Endothelial cell of umbilical vein (primary cell): ENCODE data around the gene CARMIL1. TPM values are rescaled to one million over a fixed set of nuclear protein-coding genes. Genes with fewer than 3 reads are reported as not detected.

Source experiments
- BruUV-seq: library from RNA; stranded (reverse); fragments of 400-500 nt; replicated peaks from 2 replicates; lab custom pipeline; 2021; lab: Mats Ljungman, UMichigan
- CTCF ChIA-PET: fragments of 300-600, 350-600 bp; sonication (Branson Sonifier 250); formaldehyde crosslinking; loops from one replicate; lab custom pipeline; 2021; ENCODE audit warnings: antibody characterized with exemption, inconsistent platforms; lab: Charles Lee
- POLR2A ChIA-PET: fragments of 300-600, 350-600 bp; sonication (Branson Sonifier 250); formaldehyde crosslinking; loops from one replicate; lab custom pipeline; 2021; ENCODE audit warnings: antibody characterized with exemption, inconsistent platforms; lab: Charles Lee
- DNase-seq: peaks from one replicate; pipeline ENCODE4 v3.0.0-alpha.2; 2011; ENCODE audit warnings: low read depth, low spot score
- FAIRE-seq: peaks from 2 replicates; lab custom pipeline; 2011; peaks lifted over from hg19 to GRCh38; lab: Jason Lieb, UNC
- H2AFZ ChIP-seq: 2 replicates; pipeline ENCODE4 v1.6.0; 2012; ENCODE audit warnings: low read depth, low read length, control low read depth, inconsistent platforms
- H3K27ac ChIP-seq: 2 replicates; pipeline ENCODE4 v1.5.1; 2011; ENCODE audit warnings: low read depth, mild to moderate bottlenecking, control low read depth, low read length, moderate library complexity; ENCODE audit not compliant: insufficient read depth
- H3K27me3 ChIP-seq, 2 experiments: 2 replicates each; pipeline versions ENCODE4 v1.6.0 to v1.6.1; 2011; ENCODE audit warnings: low read length in 2 of 2, mixed read lengths in 1 of 2; ENCODE audit not compliant: control insufficient read depth in 2 of 2, insufficient read depth in 2 of 2
- H3K36me3 ChIP-seq, 2 experiments: 2 replicates in 1 of 2; 3 replicates in 1 of 2; pipeline ENCODE4 v1.5.1; 2011; ENCODE audit warnings: low read length in 2 of 2, mild to moderate bottlenecking in 1 of 2, moderate library complexity in 1 of 2; ENCODE audit not compliant: control insufficient read depth in 2 of 2, insufficient read depth in 2 of 2; ENCODE audit errors: extremely low read depth in 1 of 2
- H3K4me1 ChIP-seq: 3 replicates; pipeline ENCODE4 v1.5.1; 2011; ENCODE audit warnings: mild to moderate bottlenecking, low read length; ENCODE audit not compliant: control insufficient read depth, insufficient read depth; ENCODE audit errors: extremely low read depth
- H3K4me2 ChIP-seq: 2 replicates; pipeline ENCODE4 v1.6.1; 2011; ENCODE audit warnings: low read length, control low read depth, mixed read lengths; ENCODE audit not compliant: insufficient read depth
- H3K4me3 ChIP-seq, 3 experiments: fragments of 200-600 bp in 1 of 3; sonication (generic), shearing (Covaris generic) in 1 of 3; replicated peaks in 1 of 3; 2 replicates each; pipeline ENCODE4 v1.5.1; 2011 to 2016; ENCODE audit warnings: control low read depth in 3 of 3, low read length in 3 of 3, mild to moderate bottlenecking in 2 of 3, inconsistent platforms in 1 of 3, low read depth in 1 of 3, moderate library complexity in 1 of 3; ENCODE audit not compliant: insufficient read depth in 1 of 3
- H3K79me2 ChIP-seq: 2 replicates; pipeline ENCODE4 v1.6.0; 2012; ENCODE audit warnings: low read length, inconsistent platforms; ENCODE audit not compliant: control insufficient read depth, insufficient read depth
- H3K9ac ChIP-seq: replicated peaks from 2 replicates; pipeline ENCODE3; 2011; ENCODE audit warnings: low read length, control low read depth; ENCODE audit not compliant: insufficient read depth; ENCODE audit errors: extremely low read depth
- H3K9me1 ChIP-seq: replicated peaks from 3 replicates; pipeline ENCODE4 v1.6.0; 2011; ENCODE audit warnings: mild to moderate bottlenecking, low read length; ENCODE audit not compliant: control insufficient read depth, insufficient read depth; ENCODE audit errors: extremely low read depth
- H3K9me3 ChIP-seq: replicated peaks from 2 replicates; pipeline ENCODE4 v1.5.1; 2012; ENCODE audit warnings: low read length, inconsistent platforms; ENCODE audit not compliant: control insufficient read depth, insufficient read depth
- H4K20me1 ChIP-seq: replicated peaks from 2 replicates; pipeline ENCODE3; 2011; ENCODE audit warnings: mild to moderate bottlenecking, low read length; ENCODE audit not compliant: control insufficient read depth, insufficient read depth; ENCODE audit errors: extremely low read depth
- EZH2 ChIP-seq: IDR thresholded peaks from 2 replicates; pipeline ENCODE4 v1.6.1; 2012; ENCODE audit warnings: borderline replicate concordance, low read depth, mild to moderate bottlenecking, moderate library complexity, low read length, inconsistent platforms; ENCODE audit not compliant: severe bottlenecking
- FOS ChIP-seq: IDR thresholded peaks from 2 replicates; pipeline ENCODE4 v1.6.1; 2011; ENCODE audit warnings: mild to moderate bottlenecking, low read length, moderate library complexity, borderline replicate concordance; ENCODE audit not compliant: insufficient read depth
- GATA2 ChIP-seq: IDR thresholded peaks from 2 replicates; pipeline ENCODE4 v1.7.0; 2011; ENCODE audit warnings: low read depth, mild to moderate bottlenecking, moderate library complexity, mixed read lengths, low read length; ENCODE audit not compliant: insufficient read length, insufficient read depth
- JUN ChIP-seq: IDR thresholded peaks from 2 replicates; pipeline ENCODE4 v1.6.1; 2011; ENCODE audit warnings: borderline replicate concordance, low read depth; ENCODE audit not compliant: insufficient read length, insufficient read depth
- MYC ChIP-seq: IDR thresholded peaks from one replicate; pipeline ENCODE4 v1.6.1; 2011; ENCODE audit warnings: mild to moderate bottlenecking, low read depth, low read length
- POLR2A ChIP-seq: IDR thresholded peaks from 2 replicates; pipeline ENCODE4 v1.6.1; 2012; ENCODE audit warnings: low read depth, mild to moderate bottlenecking, control low read depth, low read length
- POLR2AphosphoS5 ChIP-seq: IDR thresholded peaks from 2 replicates; pipeline ENCODE4 v1.6.1; 2012; ENCODE audit warnings: low read depth, mild to moderate bottlenecking, control low read depth, low read length, moderate library complexity; ENCODE audit not compliant: insufficient read depth
- dilution Hi-C: fragments of 300-500 bp; cut with MboI; formaldehyde crosslinking; loops from one replicate; pipeline ENCODE4 v1.15.0; 2019; ENCODE audit warnings: low sequenced_read_pairs; ENCODE audit not compliant: extremely low pct_ligation_motif_present
- intact Hi-C: fragments of 100-400 bp; cut with micrococcal nuclease; formaldehyde crosslinking; loops from one replicate; pipeline ENCODE4 v1.10.0; 2022
- polyA plus RNA-seq, 4 experiments: library from polyadenylated mRNA; depleted of rRNA in 3 of 4; stranded (reverse) in 3 of 4; unstranded in 1 of 4; fragments of >200 nt; gene quantifications; 2 replicates each; pipeline versions ENCODE4 v1.2.1 to v1.2.3, GENCODE V29; 2011 to 2012; ENCODE audit warnings: missing spikeins in 1 of 4
- total RNA-seq: library from RNA; stranded (reverse); gene quantifications from 2 replicates; pipeline ENCODE4 v1.2.3, GENCODE V29; 2021
- TF ChIP-seq, protein P1 (sequence below): IDR thresholded peaks from 2 replicates; pipeline ENCODE4 v1.6.1; 2011; ENCODE audit not compliant: insufficient read depth, insufficient read length
- TF ChIP-seq, protein P2 (sequence below), 2 donors: IDR thresholded peaks; 1 replicate in 1 of 2; 2 replicates in 1 of 2; pipeline ENCODE4 v1.5.1; 2011; ENCODE audit warnings: low read length in 2 of 2, mild to moderate bottlenecking in 2 of 2, moderate library complexity in 2 of 2, control low read depth in 1 of 2, inconsistent platforms in 1 of 2, low read depth in 1 of 2; ENCODE audit not compliant: insufficient read depth in 1 of 2; ENCODE audit errors: extremely low read depth in 1 of 2

Gene CARMIL1
- total and polyA plus RNA-seq, 2 donors (not counting 3 experiments of a cell fraction or from before 2014, with no cell fraction given) = 1.3 to 8.7 TPM

DNA sequence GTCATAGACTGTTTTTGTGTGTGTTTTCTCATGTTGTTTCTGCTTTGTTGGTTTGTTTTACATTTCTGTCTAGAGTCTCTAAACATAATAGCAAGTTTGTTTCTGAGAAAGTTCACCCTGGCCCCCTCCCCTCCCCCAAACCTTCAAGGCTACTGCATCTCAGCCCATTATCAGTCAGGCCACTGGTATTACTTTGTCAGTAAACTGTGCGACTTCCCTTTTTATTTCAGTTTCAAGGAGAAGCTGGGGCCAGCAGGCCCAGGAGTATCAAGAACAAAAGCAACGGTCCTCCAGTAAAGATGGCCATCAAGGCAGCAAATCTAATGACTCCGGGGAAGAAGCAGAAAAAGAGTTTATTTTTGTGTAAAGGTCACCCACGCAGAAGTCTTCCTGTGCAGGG lies 340.0 kb downstream of the CARMIL1 start:
- Histone ChIP-seq H3K27ac (no peak overlapping the region), H3K79me2 (no peaks in the 10 kb centered on the region), H3K4me2 (no peak overlapping the region), H3K4me1 (no peaks in the 10 kb centered on the region), H3K36me3 (no peaks in the 10 kb centered on the region), H4K20me1 (no peaks in the 10 kb centered on the region), H3K9me3 (no peaks in the 10 kb centered on the region), H3K4me3 (no peak overlapping the region), H3K9me1 (no peaks in the 10 kb centered on the region), H2AFZ (no peak overlapping the region), H3K9ac (no peak overlapping the region), H3K27me3 (no peaks in the 10 kb centered on the region)
- CTCF ChIA-PET = no interaction called here
- DNase-seq (no peak), FAIRE-seq (no peak)
- BruUV-seq = no TSS peak
- dilution Hi-C loops = no loop called here
- intact Hi-C loops = no loop called here
- TF ChIP-seq MYC (no peak), FOS (no peak), GATA2 (no peak), POLR2AphosphoS5 (no peak), POLR2A (no peak), EZH2 (no peak), JUN (no peak)
- TF ChIP-seq, protein P1, sequence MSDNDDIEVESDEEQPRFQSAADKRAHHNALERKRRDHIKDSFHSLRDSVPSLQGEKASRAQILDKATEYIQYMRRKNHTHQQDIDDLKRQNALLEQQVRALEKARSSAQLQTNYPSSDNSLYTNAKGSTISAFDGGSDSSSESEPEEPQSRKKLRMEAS = no peak
- TF ChIP-seq, protein P2, sequence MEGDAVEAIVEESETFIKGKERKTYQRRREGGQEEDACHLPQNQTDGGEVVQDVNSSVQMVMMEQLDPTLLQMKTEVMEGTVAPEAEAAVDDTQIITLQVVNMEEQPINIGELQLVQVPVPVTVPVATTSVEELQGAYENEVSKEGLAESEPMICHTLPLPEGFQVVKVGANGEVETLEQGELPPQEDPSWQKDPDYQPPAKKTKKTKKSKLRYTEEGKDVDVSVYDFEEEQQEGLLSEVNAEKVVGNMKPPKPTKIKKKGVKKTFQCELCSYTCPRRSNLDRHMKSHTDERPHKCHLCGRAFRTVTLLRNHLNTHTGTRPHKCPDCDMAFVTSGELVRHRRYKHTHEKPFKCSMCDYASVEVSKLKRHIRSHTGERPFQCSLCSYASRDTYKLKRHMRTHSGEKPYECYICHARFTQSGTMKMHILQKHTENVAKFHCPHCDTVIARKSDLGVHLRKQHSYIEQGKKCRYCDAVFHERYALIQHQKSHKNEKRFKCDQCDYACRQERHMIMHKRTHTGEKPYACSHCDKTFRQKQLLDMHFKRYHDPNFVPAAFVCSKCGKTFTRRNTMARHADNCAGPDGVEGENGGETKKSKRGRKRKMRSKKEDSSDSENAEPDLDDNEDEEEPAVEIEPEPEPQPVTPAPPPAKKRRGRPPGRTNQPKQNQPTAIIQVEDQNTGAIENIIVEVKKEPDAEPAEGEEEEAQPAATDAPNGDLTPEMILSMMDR (IDR thresholded peaks at IDR 0.05; ENCODE audit: extremely low read depth in 1 of 2, insufficient read depth in 1 of 2, low read depth in 1 of 2, low read length in 2 of 2) = no peak
- POLR2A ChIA-PET = no interaction called here
